ENCODE data around the gene DAGLB. TPM values are rescaled to one million over a fixed set of nuclear protein-coding genes. Genes with fewer than 3 reads are reported as not detected.
A peak's percentile ranks its signal among the peaks of the same experiment; 100 is the strongest.

Gene DAGLB
- total RNA-seq, 2 donors from 2014 or later = 5.7 to 9.4 TPM

DNA sequence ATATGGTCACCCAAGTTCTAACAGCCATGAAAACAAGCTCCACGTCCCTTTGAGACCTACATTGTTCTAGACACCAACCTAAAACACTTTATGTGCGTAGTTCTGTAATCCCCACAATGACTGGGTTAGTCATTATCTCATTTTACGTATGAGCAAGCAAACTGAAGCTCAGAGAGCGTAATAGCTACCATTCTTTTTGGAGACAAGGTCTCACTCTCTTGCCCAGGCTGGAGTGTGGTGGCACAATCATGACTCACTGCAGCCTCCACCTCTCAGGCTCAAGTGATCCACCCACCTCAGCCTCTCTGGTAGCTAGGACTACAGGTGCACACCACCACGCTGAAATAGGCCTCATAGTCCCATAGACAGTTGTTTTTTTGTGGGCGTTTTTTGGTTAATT lies 10.5 kb downstream of the DAGLB start:
- Histone ChIP-seq H3K9me3 (no peaks in the 10 kb centered on the region), H3K27me3 (no peaks in the 10 kb centered on the region), H3K27ac (no peak overlapping the region), H3K4me3 (no peak overlapping the region), H3K4me1 (peaks cover 0 to 38% of the 10 kb centered on the region in 2 donors), H3K36me3 (peaks cover 6% of the 10 kb centered on the region)
- DNase-seq (ENCODE audit: low spot score) = no peak
- TF ChIP-seq, protein P1, sequence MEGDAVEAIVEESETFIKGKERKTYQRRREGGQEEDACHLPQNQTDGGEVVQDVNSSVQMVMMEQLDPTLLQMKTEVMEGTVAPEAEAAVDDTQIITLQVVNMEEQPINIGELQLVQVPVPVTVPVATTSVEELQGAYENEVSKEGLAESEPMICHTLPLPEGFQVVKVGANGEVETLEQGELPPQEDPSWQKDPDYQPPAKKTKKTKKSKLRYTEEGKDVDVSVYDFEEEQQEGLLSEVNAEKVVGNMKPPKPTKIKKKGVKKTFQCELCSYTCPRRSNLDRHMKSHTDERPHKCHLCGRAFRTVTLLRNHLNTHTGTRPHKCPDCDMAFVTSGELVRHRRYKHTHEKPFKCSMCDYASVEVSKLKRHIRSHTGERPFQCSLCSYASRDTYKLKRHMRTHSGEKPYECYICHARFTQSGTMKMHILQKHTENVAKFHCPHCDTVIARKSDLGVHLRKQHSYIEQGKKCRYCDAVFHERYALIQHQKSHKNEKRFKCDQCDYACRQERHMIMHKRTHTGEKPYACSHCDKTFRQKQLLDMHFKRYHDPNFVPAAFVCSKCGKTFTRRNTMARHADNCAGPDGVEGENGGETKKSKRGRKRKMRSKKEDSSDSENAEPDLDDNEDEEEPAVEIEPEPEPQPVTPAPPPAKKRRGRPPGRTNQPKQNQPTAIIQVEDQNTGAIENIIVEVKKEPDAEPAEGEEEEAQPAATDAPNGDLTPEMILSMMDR (IDR thresholded peaks at IDR 0.05) = no peak

DNA sequence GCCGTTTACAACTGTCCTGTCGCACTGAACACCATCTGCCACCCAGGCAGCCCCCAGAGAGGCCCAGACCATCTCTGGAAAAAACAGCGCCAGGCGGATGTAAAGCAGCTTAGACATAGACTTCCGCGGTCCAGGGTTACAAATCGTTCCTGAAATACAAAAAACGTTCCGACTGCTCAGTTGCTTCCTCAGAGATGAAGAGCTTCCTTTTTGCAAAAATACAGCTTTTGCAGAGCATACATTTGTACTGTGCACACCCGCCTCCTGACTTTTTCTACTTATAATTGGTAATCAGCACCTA lies 11.4 kb downstream of the DAGLB start:
- TF ChIP-seq, protein P1 (IDR thresholded peaks at IDR 0.05) = no peak
- Histone ChIP-seq H3K27me3 (no peaks in the 10 kb centered on the region), H3K4me1 (peaks cover 0 to 38% of the 10 kb centered on the region in 2 donors), H3K36me3 (peaks cover 9% of the 10 kb centered on the region), H3K4me3 (no peak overlapping the region), H3K27ac (peak overlapping the region; percentile 43 to 47), H3K9me3 (no peaks in the 10 kb centered on the region)
- no peak for DNase-seq (ENCODE audit: low spot score)

DNA sequence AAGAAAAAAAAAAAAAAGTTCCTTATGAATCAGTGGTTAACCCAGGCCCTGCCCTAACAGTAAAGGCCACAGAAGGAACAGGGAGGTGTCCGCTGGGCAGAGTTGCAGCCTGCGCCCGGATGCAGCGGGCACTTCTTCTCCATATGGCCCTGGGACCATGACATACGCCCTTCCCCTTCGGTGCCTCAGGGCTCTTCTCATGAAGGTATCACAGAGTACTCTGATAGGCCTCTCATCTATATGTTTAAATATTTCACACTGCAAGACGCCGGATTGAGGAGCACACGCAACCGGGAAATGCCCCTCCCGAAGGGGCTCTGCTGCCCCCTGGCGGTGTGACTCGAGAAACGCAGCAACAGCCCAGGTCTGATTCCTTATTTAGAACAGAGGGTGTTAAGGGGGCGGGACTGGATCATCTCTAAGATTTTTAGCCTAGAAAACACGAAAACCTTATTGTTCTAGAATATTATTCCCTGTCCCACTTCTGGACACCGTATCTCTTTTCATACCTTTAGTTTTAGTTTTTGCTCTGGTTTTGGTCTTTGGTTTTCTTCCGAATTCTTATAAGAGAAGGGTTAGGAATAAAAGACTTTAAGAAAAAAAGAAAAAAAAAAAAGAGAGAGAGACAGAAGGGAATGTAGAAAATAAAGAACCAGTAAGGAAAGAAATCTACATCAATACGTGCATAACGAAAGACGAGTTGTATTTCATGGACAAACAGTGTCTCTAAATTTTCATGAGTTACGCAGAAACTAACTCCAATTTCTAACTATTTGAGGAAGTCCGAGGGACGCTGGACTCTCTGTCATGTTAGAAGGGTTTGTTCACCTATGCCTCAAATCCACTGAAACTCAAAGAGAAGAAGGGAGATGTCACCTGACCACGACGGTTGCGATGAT lies 12.0 kb downstream of the DAGLB start:
- peak overlapping the region in 1 of 2 donors; percentile 22 for H3K4me3 ChIP-seq
- no peaks in the 10 kb centered on the region for H3K27me3 ChIP-seq
- TF ChIP-seq, protein P1 (IDR thresholded peaks at IDR 0.05) = peak; percentile 93 to 96
- peak; percentile 86 for DNase-seq (ENCODE audit: low spot score)
- peaks cover 13% of the 10 kb centered on the region for H3K36me3 ChIP-seq
- H3K4me1 ChIP-seq = peaks cover 0 to 38% of the 10 kb centered on the region in 2 donors
- H3K9me3 ChIP-seq = no peaks in the 10 kb centered on the region
- H3K27ac ChIP-seq = peak overlapping the region; percentile 43 to 47

DNA sequence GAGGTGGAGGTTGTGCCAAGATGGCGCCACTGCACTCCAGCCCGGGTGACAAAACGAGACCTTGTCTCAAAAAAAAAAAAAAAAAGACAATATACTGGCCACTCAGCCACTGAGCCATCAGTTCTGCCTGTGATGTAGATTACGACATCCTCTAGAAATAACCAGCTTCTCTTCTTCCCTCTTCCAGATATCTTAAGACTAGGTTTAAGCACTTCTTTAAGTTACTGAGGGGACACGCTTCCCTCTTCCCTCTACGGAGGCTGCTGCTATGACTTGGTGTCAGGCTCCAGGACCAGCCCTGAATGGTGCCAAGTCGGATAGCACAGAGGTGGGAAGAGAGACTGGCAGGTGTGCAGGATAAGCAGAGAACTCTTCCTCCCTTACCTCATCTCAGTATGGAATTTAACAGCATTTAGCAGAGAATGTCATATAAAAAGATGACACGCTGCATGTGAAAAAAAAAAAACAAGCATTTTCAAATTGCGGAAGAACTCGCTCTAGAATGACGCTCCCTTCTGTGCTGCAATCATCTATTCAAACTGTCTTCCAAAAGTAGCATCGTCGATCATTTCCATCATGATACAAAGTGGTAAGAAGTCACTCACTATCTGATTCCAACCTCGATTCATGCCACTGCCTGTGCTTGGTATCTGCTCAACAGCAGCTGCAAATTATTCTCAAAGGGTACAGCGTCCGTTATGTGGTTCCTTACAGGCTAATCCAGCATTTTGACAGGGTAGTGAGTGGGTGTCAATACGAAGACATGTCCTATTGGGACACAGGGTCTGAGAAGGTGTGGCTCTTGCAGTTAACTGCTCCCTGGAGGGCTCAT lies 13.8 kb downstream of the DAGLB start:
- Histone ChIP-seq H3K27ac (no peak overlapping the region), H3K36me3 (peaks cover 23% of the 10 kb centered on the region), H3K9me3 (no peaks in the 10 kb centered on the region), H3K27me3 (no peaks in the 10 kb centered on the region), H3K4me3 (no peak overlapping the region), H3K4me1 (peaks cover 0 to 34% of the 10 kb centered on the region in 2 donors)
- no peak for DNase-seq (ENCODE audit: low spot score)
- TF ChIP-seq, protein P1 (IDR thresholded peaks at IDR 0.05) = no peak

DNA sequence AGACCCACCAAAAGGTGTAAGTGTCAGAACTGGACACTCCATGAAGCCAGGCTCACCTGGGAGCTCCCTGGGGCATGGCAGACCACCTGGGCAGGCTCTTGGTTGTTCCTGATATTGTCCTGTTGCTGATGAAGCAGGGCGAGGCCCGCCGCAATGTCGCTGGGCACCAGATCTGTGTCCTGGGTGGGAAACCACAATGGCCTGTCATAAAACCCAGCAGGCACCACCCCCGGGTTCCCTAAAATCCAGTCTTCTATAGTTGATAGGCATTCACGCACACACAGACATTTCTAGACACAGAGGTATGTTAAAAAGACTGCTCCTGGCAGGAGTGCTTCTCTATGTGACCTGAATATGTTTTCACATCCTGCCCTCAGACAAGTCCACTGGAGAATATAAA lies 15.0 kb downstream of the DAGLB start:
- TF ChIP-seq, protein P1 (IDR thresholded peaks at IDR 0.05) = no peak
- Histone ChIP-seq H3K4me1 (peaks cover 0 to 22% of the 10 kb centered on the region in 2 donors), H3K27ac (no peak overlapping the region), H3K9me3 (no peaks in the 10 kb centered on the region), H3K36me3 (peaks cover 28% of the 10 kb centered on the region), H3K4me3 (no peak overlapping the region), H3K27me3 (no peaks in the 10 kb centered on the region)
- DNase-seq (ENCODE audit: low spot score) = no peak

Data from right atrium auricular region (tissue), 2 donors.